BJ (cell line): ENCODE measurements around the gene TRIP4. TPM values are rescaled to one million over a fixed set of nuclear protein-coding genes. Genes with fewer than 3 reads are reported as not detected.

Experiments
- CTCF ChIA-PET: fragments of 350-600 bp; formaldehyde crosslinking; extraction: SDS; loops from one replicate; lab custom pipeline; 2021; ENCODE audit warnings: antibody characterized with exemption, inconsistent platforms; lab: Yijun Ruan, JAX
- POLR2A ChIA-PET: fragments of 300-600 bp; sonication (Branson Sonifier 250); formaldehyde crosslinking; extraction: SDS; loops from one replicate; lab custom pipeline; 2021; ENCODE audit warnings: antibody characterized with exemption; lab: Charles Lee
- DNase-seq: peaks from one replicate; pipeline ENCODE4 v3.0.0-alpha.2; 2011; ENCODE audit warnings: low read depth
- H3K27me3 ChIP-seq: 2 replicates; pipeline ENCODE4 v1.6.0; 2011; ENCODE audit warnings: low read length; ENCODE audit not compliant: control insufficient read depth, insufficient read depth
- H3K36me3 ChIP-seq: 2 replicates; pipeline ENCODE4 v1.5.1; 2011; ENCODE audit warnings: low read length; ENCODE audit not compliant: control insufficient read depth, insufficient read depth
- H3K4me3 ChIP-seq: 2 replicates; pipeline ENCODE4 v1.5.1; 2011; ENCODE audit warnings: low read depth, mild to moderate bottlenecking, control low read depth, low read length
- polyA plus RNA-seq: library from polyadenylated mRNA; depleted of rRNA; stranded (reverse); fragments of >200 nt; gene quantifications from 2 replicates; pipeline ENCODE4 v1.2.3, GENCODE V29; 2011
- TF ChIP-seq, protein P1 (sequence below): IDR thresholded peaks from 2 replicates; pipeline ENCODE4 v1.5.1; 2011; ENCODE audit warnings: low read depth, mild to moderate bottlenecking, control low read depth, inconsistent platforms, low read length, moderate library complexity; ENCODE audit not compliant: insufficient read depth

TRIP4 gene
- polyA plus RNA-seq, 1 experiment, result 14.3 TPM

DNA sequence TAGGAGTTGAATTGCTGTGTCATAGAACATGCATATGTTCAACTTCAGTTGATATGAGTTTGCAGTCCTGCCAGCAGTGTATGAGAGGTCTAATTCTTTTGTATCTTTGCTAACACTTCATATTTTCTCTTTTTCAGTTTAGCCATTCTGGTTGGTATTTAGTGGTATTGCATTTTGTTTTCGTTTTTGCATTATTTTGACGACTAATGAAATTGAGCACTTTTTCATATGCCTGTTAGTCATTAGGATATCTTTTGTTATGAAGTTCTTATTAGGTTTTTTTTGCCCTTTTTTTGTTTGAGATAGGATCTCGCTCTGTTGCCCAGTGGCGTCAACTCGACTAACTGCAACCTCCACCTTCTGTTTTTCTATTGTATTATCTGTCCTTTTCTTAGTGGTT is 9.2 kb downstream of the TRIP4 start:
- Histone ChIP-seq H3K4me3 (no peak overlapping the region), H3K36me3 (peaks cover 8% of the 10 kb centered on the region), H3K27me3 (no peaks in the 10 kb centered on the region)
- ChIA-PET POLR2A (no interaction called here), CTCF (interaction anchor here (1.7 kb wide), 1 partner anchor 243 kb away, joined by 4 read pairs; no protein-coding TSS in a partner anchor)
- TF ChIP-seq, protein P1, sequence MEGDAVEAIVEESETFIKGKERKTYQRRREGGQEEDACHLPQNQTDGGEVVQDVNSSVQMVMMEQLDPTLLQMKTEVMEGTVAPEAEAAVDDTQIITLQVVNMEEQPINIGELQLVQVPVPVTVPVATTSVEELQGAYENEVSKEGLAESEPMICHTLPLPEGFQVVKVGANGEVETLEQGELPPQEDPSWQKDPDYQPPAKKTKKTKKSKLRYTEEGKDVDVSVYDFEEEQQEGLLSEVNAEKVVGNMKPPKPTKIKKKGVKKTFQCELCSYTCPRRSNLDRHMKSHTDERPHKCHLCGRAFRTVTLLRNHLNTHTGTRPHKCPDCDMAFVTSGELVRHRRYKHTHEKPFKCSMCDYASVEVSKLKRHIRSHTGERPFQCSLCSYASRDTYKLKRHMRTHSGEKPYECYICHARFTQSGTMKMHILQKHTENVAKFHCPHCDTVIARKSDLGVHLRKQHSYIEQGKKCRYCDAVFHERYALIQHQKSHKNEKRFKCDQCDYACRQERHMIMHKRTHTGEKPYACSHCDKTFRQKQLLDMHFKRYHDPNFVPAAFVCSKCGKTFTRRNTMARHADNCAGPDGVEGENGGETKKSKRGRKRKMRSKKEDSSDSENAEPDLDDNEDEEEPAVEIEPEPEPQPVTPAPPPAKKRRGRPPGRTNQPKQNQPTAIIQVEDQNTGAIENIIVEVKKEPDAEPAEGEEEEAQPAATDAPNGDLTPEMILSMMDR, result no peak
- no peak for DNase-seq

DNA sequence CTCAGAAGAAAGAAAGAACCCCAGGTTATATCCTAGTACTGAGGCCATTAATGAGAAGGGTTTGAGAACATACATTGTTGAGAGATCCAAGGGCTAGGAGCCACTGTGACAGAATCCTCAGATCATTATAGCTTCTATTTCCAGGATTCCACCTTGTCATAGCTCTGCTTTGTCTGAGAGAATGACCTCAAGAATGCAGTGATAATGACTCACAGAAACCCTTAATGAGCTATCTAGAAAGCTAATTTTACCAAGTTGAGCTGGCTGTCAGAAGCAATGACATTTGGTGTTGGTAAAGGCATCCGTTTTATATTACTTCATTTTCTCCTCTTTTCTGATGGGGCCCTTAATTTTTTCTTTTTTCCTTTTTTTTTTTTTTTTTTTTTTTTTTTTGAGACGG is 10.9 kb downstream of the TRIP4 start:
- CTCF ChIA-PET, result no interaction called here
- Histone ChIP-seq H3K36me3 (peaks cover 8% of the 10 kb centered on the region), H3K27me3 (no peaks in the 10 kb centered on the region), H3K4me3 (no peak overlapping the region)
- TF ChIP-seq, protein P1, result no peak
- DNase-seq, result no peak
- POLR2A ChIA-PET, result no interaction called here

DNA sequence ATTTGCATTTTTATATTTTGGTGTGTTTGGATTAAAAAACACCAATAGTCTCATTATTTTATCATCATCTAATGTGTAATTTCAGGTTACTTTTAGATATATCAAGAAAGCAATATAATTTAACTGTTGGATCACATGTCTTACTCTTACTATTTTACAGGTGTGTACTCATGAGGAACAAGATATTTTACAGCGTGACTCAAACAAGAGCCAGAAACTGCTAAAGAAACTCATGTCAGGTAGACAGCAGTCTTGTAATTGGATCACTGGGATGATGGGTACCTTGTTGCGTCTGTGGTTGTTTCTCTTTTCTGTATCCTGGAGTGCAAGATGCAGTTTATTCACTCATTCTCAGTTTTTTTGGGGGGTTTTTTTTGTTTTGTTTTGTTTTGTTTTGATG is 12.9 kb downstream of the TRIP4 start:
- Histone ChIP-seq H3K27me3 (no peaks in the 10 kb centered on the region), H3K4me3 (no peak overlapping the region), H3K36me3 (peaks cover 8% of the 10 kb centered on the region)
- ChIA-PET POLR2A (no interaction called here), CTCF (no interaction called here)
- TF ChIP-seq, protein P1, result no peak
- no peak for DNase-seq

DNA sequence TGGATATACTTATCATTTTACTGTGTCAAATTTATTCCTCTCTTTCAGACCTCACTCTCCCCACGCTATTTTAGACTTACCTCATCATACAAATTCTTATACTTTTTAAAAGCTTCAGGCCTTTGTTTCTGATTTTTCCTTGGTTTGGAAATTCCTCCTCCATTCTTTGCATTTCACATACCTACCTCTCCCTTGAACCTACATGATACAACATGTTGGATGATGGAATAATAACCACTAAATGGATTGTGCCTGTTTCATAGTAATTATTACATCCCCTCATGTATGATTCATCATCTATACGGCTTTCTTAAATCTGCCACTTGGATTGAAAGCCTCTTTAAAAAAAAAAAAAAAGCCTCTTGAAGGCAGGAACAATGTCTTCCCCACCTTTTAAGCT is 24.6 kb downstream of the TRIP4 start:
- POLR2A ChIA-PET, result no interaction called here
- CTCF ChIA-PET, result interaction anchor here (1.0 kb wide), 1 partner anchor 18 kb away, joined by 3 read pairs; no protein-coding TSS in a partner anchor
- Histone ChIP-seq H3K4me3 (no peak overlapping the region), H3K36me3 (peaks cover 8% of the 10 kb centered on the region), H3K27me3 (no peaks in the 10 kb centered on the region)
- DNase-seq, result no peak
- TF ChIP-seq, protein P1, result no peak

DNA sequence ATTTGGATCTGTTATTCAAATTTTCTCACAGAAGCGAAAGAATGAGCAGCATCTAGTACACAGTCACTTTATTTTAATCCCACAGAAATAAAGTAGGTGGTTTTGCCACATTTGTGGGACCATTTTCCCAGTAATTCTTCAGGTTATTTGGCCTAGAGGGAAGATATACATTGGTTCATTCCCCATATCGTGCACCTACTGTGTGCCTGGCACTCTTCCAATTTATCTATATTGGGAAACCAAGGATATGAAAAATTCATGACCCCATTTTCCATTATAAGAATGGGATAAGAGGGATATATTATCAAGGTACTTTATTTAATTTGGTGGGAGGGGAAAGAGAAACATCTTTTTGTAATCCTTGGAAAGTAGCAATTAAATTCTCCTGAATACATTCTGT is 35.1 kb downstream of the TRIP4 start:
- CTCF ChIA-PET, result interaction anchor here (2.2 kb wide), 1 partner anchor 305 kb away, joined by 5 read pairs; no protein-coding TSS in a partner anchor
- H3K27me3 ChIP-seq, result no peaks in the 10 kb centered on the region
- H3K36me3 ChIP-seq, result peaks cover 1% of the 10 kb centered on the region; the same call in 1 of the 2 replicates
- H3K4me3 ChIP-seq, result no peak overlapping the region
- DNase-seq, result no peak
- TF ChIP-seq, protein P1, result no peak
- POLR2A ChIA-PET, result no interaction called here
